Germinal center (tissue), 1 donor: ENCODE results near the gene PSG4.
"Not testable (repeated sequence)": the region's sequence is repeated elsewhere in the genome, so short reads cannot be mapped to it uniquely, and the experiment has no call there.

ENCODE experiments used
- DNase-seq: peaks from one replicate; pipeline ENCODE4 v3.0.0; 2012; ENCODE audit warnings: mixed read lengths, low spot score

The PSG4 gene

GRCh38 chr19:43205471-43206105, at the start of gene PSG4:
TSS of gene PSG4 (minus strand) at chr19:43205638. CDS start at chr19:43205536, 102 bp downstream.
- DNase-seq: not testable (repeated sequence)

- not testable (repeated sequence) for DNase-seq
Observed at GRCh38 chr19:43251428-43251827, 46.0 kb upstream of the PSG4 start.

- DNase-seq: not testable (repeated sequence)
Observed at GRCh38 chr19:43250296-43250695, 44.9 kb upstream of the PSG4 start.

- DNase-seq: not testable (repeated sequence)
Observed at GRCh38 chr19:43248635-43249002, 43.2 kb upstream of the PSG4 start.

- not testable (repeated sequence) for DNase-seq
Observed at GRCh38 chr19:43247243-43247880, 41.9 kb upstream of the PSG4 start.

- not testable (repeated sequence) for DNase-seq
Observed at GRCh38 chr19:43245848-43246247, 40.4 kb upstream of the PSG4 start.

- not testable (repeated sequence) for DNase-seq
Observed at GRCh38 chr19:43242211-43242610, 36.8 kb upstream of the PSG4 start.

- not testable (repeated sequence) for DNase-seq
Observed at GRCh38 chr19:43238213-43238612, 32.8 kb upstream of the PSG4 start.

GRCh38 chr19:43235686-43236085, 30.2 kb upstream of the PSG4 start:
- DNase-seq: not testable (repeated sequence)

GRCh38 chr19:43229315-43229714, 23.9 kb upstream of the PSG4 start:
- no peak for DNase-seq

- not testable (repeated sequence) for DNase-seq
Observed at GRCh38 chr19:43228730-43229129, 23.3 kb upstream of the PSG4 start.

- not testable (repeated sequence) for DNase-seq
Observed at GRCh38 chr19:43226986-43227385, 21.5 kb upstream of the PSG4 start.

- DNase-seq: no peak
Observed at GRCh38 chr19:43224855-43225253, 19.4 kb upstream of the PSG4 start.

- not testable (repeated sequence) for DNase-seq
Observed at GRCh38 chr19:43224201-43224854, 18.9 kb upstream of the PSG4 start.

GRCh38 chr19:43221891-43222290, 16.5 kb upstream of the PSG4 start:
- DNase-seq: not testable (repeated sequence)

- DNase-seq: not testable (repeated sequence)
Observed at GRCh38 chr19:43219136-43219535, 13.7 kb upstream of the PSG4 start.

- not testable (repeated sequence) for DNase-seq
Observed at GRCh38 chr19:43215881-43216280, 10.4 kb upstream of the PSG4 start.

GRCh38 chr19:43207991-43208390, 2.6 kb upstream of the PSG4 start:
- DNase-seq: no peak

GRCh38 chr19:43207174-43207573, 1.7 kb upstream of the PSG4 start:
- DNase-seq: not testable (repeated sequence)

GRCh38 chr19:43203611-43204010, 1.8 kb downstream of the PSG4 start:
- not testable (repeated sequence) for DNase-seq

GRCh38 chr19:43201891-43202290, 3.5 kb downstream of the PSG4 start:
- DNase-seq: not testable (repeated sequence)

GRCh38 chr19:43201337-43201801, 4.1 kb downstream of the PSG4 start:
- DNase-seq: not testable (repeated sequence)
